Measurements from ENCODE around the gene TBXAS1.

TBXAS1 gene

DNA sequence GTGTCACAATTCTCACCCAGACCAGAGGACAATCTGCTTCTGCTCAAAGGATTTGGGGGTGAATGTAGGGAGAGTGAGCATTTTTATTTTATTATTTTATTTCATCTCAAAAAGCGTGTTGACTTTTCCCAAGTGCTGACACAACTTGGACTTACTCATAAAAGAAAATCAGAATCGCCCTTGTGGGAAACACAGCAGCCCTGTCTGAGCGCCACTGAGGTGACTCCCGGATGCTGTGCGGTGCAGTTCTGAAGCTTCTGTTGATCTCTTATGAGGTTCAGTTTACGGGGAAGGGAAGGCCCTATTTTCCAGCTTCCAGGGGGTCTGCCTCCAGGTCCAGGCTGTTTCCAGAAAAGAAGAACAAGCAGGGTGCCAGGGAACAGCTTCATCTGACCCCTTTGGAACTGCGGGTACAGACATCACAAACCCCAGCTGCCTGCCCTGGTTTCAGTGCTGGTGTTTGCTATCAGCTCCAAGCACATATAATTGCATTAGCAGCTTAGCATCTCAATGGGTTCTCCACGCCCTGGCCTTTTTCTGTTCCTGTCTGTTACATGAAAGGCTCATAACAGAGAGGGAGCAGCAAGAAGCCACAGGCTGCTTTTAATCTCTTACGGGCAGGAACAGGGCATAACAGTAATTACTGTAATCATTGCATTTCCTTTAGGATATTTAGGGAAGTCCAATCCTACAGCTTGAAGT, 181.3 kb downstream of the TBXAS1 start:
- Histone ChIP-seq H3K4me1 (ENCODE audit: control insufficient read depth, insufficient read depth, low read length) (no peaks in the 10 kb centered on the region), H3K9me3 (ENCODE audit: control insufficient read depth, low read length) (no peaks in the 10 kb centered on the region), H3K4me3 (ENCODE audit: low read length) (no peak overlapping the region), H3K27me3 (replicated peaks; ENCODE audit: control insufficient read depth, insufficient read depth, low read length) (peaks cover 30% of the 10 kb centered on the region), H3K9ac (ENCODE audit: low read length) (no peak overlapping the region), H3K36me3 (ENCODE audit: control insufficient read depth, insufficient read depth, low read length, severe bottlenecking) (no peaks in the 10 kb centered on the region)
- DNase-seq (ENCODE audit: low read depth): no peak

DNA sequence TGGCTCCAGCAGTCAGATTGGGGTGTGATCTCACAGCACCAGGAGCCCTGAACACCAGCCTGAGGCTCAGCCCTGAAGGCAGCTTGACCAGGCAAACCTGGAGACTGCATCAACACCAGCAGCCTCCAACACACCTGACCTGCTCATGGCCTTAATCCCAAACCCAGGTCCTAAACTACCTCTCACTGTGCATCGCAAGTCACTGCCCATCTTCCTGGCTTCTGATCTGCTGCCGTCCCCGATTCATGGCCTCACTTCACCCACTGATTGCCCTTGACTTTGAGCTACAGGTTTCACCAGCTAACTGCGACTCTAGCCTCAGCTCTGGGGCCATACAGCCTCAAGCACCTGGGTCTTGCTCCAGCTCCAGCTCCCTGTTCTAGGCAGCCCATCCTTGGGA, 184.6 kb downstream of the TBXAS1 start:
- no peak for DNase-seq (ENCODE audit: low read depth)
- Histone ChIP-seq H3K9me3 (ENCODE audit: control insufficient read depth, low read length) (no peaks in the 10 kb centered on the region), H3K4me3 (ENCODE audit: low read length) (no peak overlapping the region), H3K36me3 (ENCODE audit: control insufficient read depth, insufficient read depth, low read length, severe bottlenecking) (no peaks in the 10 kb centered on the region), H3K27me3 (replicated peaks; ENCODE audit: control insufficient read depth, insufficient read depth, low read length) (peaks cover 33% of the 10 kb centered on the region), H3K9ac (ENCODE audit: low read length) (no peak overlapping the region), H3K4me1 (ENCODE audit: control insufficient read depth, insufficient read depth, low read length) (no peaks in the 10 kb centered on the region)

DNA sequence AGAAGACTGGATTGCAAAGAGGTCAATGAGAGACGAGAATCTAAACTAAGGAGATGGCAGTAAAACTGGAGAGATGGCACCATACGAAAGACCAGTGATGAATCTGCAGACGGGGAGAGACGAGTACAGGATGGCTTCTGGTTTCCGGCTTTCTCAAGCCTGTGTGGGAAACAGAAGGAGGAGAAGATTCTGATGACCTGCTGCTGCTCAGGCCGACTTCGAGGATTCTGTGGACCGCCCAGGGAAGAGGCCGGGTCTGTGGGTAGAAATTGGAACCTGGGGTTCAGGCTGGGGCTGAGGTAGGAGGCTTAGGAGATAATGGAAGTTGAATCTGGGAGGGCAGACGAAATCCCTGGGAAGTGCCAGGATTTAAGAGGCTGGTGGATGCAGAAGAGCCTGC, 185.1 kb downstream of the TBXAS1 start:
- no peaks in the 10 kb centered on the region for H3K9me3 ChIP-seq (ENCODE audit: control insufficient read depth, low read length)
- H3K9ac ChIP-seq (ENCODE audit: low read length): no peak overlapping the region
- H3K27me3 ChIP-seq (replicated peaks; ENCODE audit: control insufficient read depth, insufficient read depth, low read length): peaks cover 33% of the 10 kb centered on the region
- no peaks in the 10 kb centered on the region for H3K36me3 ChIP-seq (ENCODE audit: control insufficient read depth, insufficient read depth, low read length, severe bottlenecking)
- no peaks in the 10 kb centered on the region for H3K4me1 ChIP-seq (ENCODE audit: control insufficient read depth, insufficient read depth, low read length)
- no peak overlapping the region for H3K4me3 ChIP-seq (ENCODE audit: low read length)
- no peak for DNase-seq (ENCODE audit: low read depth)

DNA sequence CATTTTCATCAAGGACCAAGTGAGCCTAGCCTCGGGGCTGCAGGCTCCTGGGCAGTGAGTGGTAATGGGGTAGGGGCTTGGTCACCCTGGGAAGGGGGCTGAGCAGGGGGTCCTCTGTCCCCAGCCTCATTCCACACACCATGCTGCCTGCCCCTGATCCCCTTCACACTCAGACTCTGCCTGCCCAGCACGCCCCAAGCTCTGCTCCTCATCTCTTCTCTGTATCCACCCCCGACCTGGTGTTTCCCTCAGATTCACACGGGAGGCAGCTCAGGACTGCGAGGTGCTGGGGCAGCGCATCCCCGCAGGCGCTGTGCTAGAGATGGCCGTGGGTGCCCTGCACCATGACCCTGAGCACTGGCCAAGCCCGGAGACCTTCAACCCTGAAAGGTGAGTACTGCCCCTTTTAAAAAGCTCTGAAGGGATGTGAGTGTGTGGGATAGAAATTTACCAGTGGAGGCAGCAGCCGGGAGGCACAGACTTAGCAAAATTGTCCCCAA, 186.5 kb downstream of the TBXAS1 start:
- Histone ChIP-seq H3K9ac (ENCODE audit: low read length) (no peak overlapping the region), H3K36me3 (ENCODE audit: control insufficient read depth, insufficient read depth, low read length, severe bottlenecking) (no peaks in the 10 kb centered on the region), H3K4me3 (ENCODE audit: low read length) (no peak overlapping the region), H3K9me3 (ENCODE audit: control insufficient read depth, low read length) (no peaks in the 10 kb centered on the region), H3K4me1 (ENCODE audit: control insufficient read depth, insufficient read depth, low read length) (no peaks in the 10 kb centered on the region), H3K27me3 (replicated peaks; ENCODE audit: control insufficient read depth, insufficient read depth, low read length) (peaks cover 27% of the 10 kb centered on the region)
- DNase-seq (ENCODE audit: low read depth): no peak

DNA sequence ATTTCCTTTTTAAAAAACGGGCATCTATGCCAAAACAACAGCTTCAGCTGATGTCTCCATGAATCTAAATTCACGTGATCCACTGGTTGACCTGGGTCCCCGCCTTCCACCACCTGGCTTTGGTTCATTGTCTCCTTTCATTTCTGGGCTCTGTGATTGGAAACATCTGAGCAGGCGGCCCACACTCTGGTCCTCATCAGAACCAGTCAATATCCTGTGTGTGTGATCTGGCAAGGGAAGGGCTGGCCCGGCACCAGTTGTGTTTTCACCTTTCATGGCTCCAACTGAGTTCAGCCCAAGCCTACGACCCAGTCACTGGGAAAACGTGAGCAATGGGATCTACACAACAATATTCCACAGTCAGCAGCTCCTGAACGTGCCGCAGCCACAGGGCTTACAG, 187.5 kb downstream of the TBXAS1 start:
- H3K9ac ChIP-seq (ENCODE audit: low read length): no peak overlapping the region
- no peaks in the 10 kb centered on the region for H3K4me1 ChIP-seq (ENCODE audit: control insufficient read depth, insufficient read depth, low read length)
- no peak overlapping the region for H3K4me3 ChIP-seq (ENCODE audit: low read length)
- H3K27me3 ChIP-seq (replicated peaks; ENCODE audit: control insufficient read depth, insufficient read depth, low read length): peaks cover 22% of the 10 kb centered on the region
- no peaks in the 10 kb centered on the region for H3K36me3 ChIP-seq (ENCODE audit: control insufficient read depth, insufficient read depth, low read length, severe bottlenecking)
- no peaks in the 10 kb centered on the region for H3K9me3 ChIP-seq (ENCODE audit: control insufficient read depth, low read length)
- DNase-seq (ENCODE audit: low read depth): no peak

DNA sequence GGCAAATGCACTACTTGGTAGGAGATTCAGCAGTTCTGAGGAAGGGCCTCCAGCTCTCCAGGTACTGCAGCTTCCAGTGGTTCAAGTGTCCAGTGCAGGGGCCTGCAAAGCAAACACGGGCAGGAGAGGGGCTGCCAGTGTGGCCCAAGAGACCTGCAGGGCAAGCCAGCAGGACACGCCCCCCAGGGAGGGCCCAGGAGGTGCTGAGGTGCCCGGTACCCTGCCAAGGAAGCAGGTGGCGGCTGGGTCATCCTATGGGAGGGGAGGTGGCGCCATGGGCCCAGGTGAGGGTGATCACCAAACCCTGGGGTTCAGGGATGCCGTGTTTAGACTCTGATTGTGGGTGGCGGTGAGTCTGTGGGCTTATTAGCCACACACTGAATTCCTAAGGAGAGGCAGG, 188.0 kb downstream of the TBXAS1 start:
- no peak for DNase-seq (ENCODE audit: low read depth)
- Histone ChIP-seq H3K36me3 (ENCODE audit: control insufficient read depth, insufficient read depth, low read length, severe bottlenecking) (no peaks in the 10 kb centered on the region), H3K9ac (ENCODE audit: low read length) (no peak overlapping the region), H3K4me1 (ENCODE audit: control insufficient read depth, insufficient read depth, low read length) (no peaks in the 10 kb centered on the region), H3K9me3 (ENCODE audit: control insufficient read depth, low read length) (no peaks in the 10 kb centered on the region), H3K4me3 (ENCODE audit: low read length) (no peak overlapping the region), H3K27me3 (replicated peaks; ENCODE audit: control insufficient read depth, insufficient read depth, low read length) (peaks cover 20% of the 10 kb centered on the region)

DNA sequence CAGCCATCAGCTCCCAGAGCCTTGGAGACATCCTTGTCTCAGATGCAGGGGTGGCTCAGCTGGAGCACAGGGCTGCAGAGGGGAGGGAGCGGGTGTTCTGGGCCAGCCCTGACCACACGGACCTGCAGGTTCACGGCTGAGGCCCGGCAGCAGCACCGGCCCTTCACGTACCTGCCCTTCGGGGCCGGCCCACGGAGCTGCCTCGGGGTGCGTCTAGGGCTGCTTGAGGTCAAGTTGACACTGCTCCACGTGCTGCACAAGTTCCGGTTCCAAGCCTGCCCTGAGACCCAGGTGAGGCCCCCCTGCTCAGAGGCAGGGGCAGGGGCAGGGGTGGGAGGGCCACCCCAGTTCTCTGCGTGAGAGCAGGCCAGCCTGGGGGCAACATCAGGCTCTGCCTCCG, 188.5 kb downstream of the TBXAS1 start:
- DNase-seq (ENCODE audit: low read depth): no peak
- H3K4me3 ChIP-seq (ENCODE audit: low read length): no peak overlapping the region
- no peaks in the 10 kb centered on the region for H3K4me1 ChIP-seq (ENCODE audit: control insufficient read depth, insufficient read depth, low read length)
- H3K9ac ChIP-seq (ENCODE audit: low read length): no peak overlapping the region
- H3K9me3 ChIP-seq (ENCODE audit: control insufficient read depth, low read length): no peaks in the 10 kb centered on the region
- peaks cover 17% of the 10 kb centered on the region for H3K27me3 ChIP-seq (replicated peaks; ENCODE audit: control insufficient read depth, insufficient read depth, low read length)
- H3K36me3 ChIP-seq (ENCODE audit: control insufficient read depth, insufficient read depth, low read length, severe bottlenecking): no peaks in the 10 kb centered on the region

DNA sequence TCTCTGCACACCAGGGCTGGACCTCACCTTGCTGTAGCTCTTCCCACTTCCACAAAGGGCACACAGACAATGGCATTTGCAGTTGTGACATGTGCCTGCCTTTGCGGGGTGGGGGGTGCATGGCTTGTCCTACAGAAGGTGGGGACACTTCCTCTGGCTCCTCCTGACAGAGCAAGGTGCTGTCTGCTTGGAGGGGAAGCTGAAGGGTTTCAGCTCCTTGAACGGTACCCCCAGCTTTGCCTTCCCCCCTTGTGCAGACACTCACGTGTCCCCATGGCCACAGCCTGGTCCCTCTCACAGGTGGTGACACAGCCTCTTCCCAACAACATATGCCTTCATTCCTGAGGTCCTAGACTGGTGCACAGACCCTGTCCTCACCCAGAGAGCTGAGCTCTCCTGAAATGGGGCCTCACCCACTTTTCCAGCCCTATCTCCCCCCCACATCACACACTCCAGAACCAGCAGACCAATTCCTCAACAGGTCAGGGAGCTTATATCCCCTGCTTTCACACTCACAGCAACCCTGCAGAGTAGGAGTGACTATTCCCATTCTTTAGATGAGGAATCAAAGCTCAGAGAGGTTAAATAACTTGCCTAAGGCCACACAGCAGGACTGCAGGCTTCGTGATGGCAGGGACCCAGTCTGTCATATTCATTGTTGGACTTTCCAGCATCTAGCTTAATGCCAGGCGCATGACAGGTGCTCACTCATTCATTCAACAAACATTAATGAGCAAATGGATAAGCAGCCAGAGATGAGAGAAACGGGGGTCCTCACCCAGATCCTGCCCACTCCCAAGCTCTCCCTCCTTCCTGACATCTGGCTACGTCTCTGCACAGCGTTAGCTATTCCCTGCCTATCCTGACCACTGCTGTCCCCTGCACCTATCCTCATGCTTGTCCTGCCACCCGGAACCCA, 189.3 kb downstream of the TBXAS1 start:
- Histone ChIP-seq H3K9me3 (ENCODE audit: control insufficient read depth, low read length) (no peaks in the 10 kb centered on the region), H3K4me3 (ENCODE audit: low read length) (no peak overlapping the region), H3K4me1 (ENCODE audit: control insufficient read depth, insufficient read depth, low read length) (no peaks in the 10 kb centered on the region), H3K9ac (ENCODE audit: low read length) (no peak overlapping the region), H3K27me3 (replicated peaks; ENCODE audit: control insufficient read depth, insufficient read depth, low read length) (peaks cover 12% of the 10 kb centered on the region), H3K36me3 (ENCODE audit: control insufficient read depth, insufficient read depth, low read length, severe bottlenecking) (peaks cover 3% of the 10 kb centered on the region)
- DNase-seq (ENCODE audit: low read depth): no peak

DNA sequence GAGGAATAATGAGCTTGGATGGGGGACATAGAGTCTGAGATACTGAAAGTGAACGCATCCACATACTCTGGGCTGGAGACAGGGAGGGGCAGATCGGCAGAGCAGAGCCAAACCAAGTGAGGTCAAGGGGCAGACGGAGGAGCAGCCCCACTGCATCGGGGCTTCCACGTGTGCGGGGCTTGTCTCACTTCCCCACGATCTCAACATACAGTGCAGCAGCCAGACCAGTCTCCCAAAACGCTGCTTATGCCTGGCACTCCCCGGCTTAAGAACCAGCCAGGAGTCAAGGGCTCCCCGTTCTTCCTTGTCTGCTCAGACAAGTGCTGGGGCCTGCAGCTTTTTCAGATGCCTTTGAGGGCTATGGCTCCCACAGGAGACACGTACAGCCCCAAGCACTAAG, 190.1 kb downstream of the TBXAS1 start:
- Histone ChIP-seq H3K4me3 (ENCODE audit: low read length) (no peak overlapping the region), H3K36me3 (ENCODE audit: control insufficient read depth, insufficient read depth, low read length, severe bottlenecking) (peaks cover 10% of the 10 kb centered on the region), H3K4me1 (ENCODE audit: control insufficient read depth, insufficient read depth, low read length) (no peaks in the 10 kb centered on the region), H3K9me3 (ENCODE audit: control insufficient read depth, low read length) (no peaks in the 10 kb centered on the region), H3K9ac (ENCODE audit: low read length) (no peak overlapping the region), H3K27me3 (replicated peaks; ENCODE audit: control insufficient read depth, insufficient read depth, low read length) (peaks cover 4% of the 10 kb centered on the region)
- no peak for DNase-seq (ENCODE audit: low read depth)

DNA sequence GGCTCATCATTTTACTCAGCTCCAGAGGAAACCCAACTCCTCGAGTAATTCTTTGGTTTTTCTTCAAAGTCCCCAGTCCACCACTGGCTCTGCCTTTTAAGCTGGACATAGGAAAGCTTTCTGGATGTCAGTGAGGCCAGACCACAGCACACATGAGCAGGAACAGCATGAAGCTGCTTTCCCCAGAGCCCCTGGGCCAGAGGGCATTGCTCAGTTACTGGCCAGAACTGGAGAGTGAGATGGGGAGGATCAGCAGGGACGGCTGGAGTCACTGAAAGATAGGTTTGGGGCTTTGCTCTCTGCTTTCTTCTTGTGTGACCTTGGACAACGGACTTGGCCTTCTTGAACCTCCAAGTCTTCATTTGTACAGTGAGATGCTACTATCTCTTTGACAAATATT, 190.5 kb downstream of the TBXAS1 start:
- peaks cover 14% of the 10 kb centered on the region for H3K36me3 ChIP-seq (ENCODE audit: control insufficient read depth, insufficient read depth, low read length, severe bottlenecking)
- no peak for DNase-seq (ENCODE audit: low read depth)
- H3K4me1 ChIP-seq (ENCODE audit: control insufficient read depth, insufficient read depth, low read length): no peaks in the 10 kb centered on the region
- H3K27me3 ChIP-seq (replicated peaks; ENCODE audit: control insufficient read depth, insufficient read depth, low read length): peaks cover 3% of the 10 kb centered on the region
- no peaks in the 10 kb centered on the region for H3K9me3 ChIP-seq (ENCODE audit: control insufficient read depth, low read length)
- H3K9ac ChIP-seq (ENCODE audit: low read length): no peak overlapping the region
- no peak overlapping the region for H3K4me3 ChIP-seq (ENCODE audit: low read length)

DNA sequence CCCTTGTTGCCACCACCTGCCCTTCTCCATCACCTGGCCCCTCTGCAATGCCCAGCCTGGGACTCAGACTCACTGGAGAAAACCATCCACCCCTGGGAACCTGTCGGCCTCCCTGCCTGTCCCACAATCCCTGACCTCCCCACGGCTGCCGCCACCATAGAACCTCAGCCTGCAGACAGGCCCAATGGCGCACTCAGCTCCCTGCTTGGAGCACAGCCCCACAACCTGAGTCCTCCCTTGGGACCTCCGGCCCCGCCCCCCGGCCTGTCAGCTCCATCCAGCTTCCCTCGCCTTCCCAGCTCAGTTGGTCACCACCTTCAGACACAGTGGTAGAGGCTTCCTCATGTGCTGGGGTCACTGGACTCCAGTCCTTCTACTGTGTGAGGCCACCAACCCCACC, 192.5 kb downstream of the TBXAS1 start:
- Histone ChIP-seq H3K9me3 (ENCODE audit: control insufficient read depth, low read length) (no peaks in the 10 kb centered on the region), H3K4me1 (ENCODE audit: control insufficient read depth, insufficient read depth, low read length) (no peaks in the 10 kb centered on the region), H3K36me3 (ENCODE audit: control insufficient read depth, insufficient read depth, low read length, severe bottlenecking) (peaks cover 21% of the 10 kb centered on the region), H3K27me3 (replicated peaks; ENCODE audit: control insufficient read depth, insufficient read depth, low read length) (peaks cover 3% of the 10 kb centered on the region), H3K4me3 (ENCODE audit: low read length) (no peak overlapping the region), H3K9ac (ENCODE audit: low read length) (no peak overlapping the region)
- no peak for DNase-seq (ENCODE audit: low read depth)

Data from adipocyte (in vitro differentiated cells).